Measurements from ENCODE around the gene BUB1B.
A peak's percentile ranks its signal among the peaks of the same experiment; 100 is the strongest.

BUB1B gene

GRCh38 chr15:40192942-40193341 is 32.1 kb downstream of the BUB1B start:
- DNase-seq, result no peak

- DNase-seq, result no peak
Measured at GRCh38 chr15:40197434-40197833, 36.6 kb downstream of the BUB1B start.

- DNase-seq, result no peak
Measured at GRCh38 chr15:40198355-40199085, 37.7 kb downstream of the BUB1B start.

- no peak for DNase-seq
Measured at GRCh38 chr15:40204100-40204499, 43.2 kb downstream of the BUB1B start.

- DNase-seq, result no peak
Measured at GRCh38 chr15:40217166-40217824, 56.4 kb downstream of the BUB1B start.

- DNase-seq, result no peak
Measured at GRCh38 chr15:40219801-40220200, 58.9 kb downstream of the BUB1B start.

GRCh38 chr15:40222131-40222530 is 61.3 kb downstream of the BUB1B start:
- no peak for DNase-seq

- no peak for DNase-seq
Measured at GRCh38 chr15:40226736-40227135, 65.9 kb downstream of the BUB1B start.

- no peak for DNase-seq
Measured at GRCh38 chr15:40229316-40229715, 68.4 kb downstream of the BUB1B start.

GRCh38 chr15:40229956-40230355 is 69.1 kb downstream of the BUB1B start:
- DNase-seq, result peak; percentile 5

GRCh38 chr15:40232625-40233070 is 71.8 kb downstream of the BUB1B start:
- no peak for DNase-seq

GRCh38 chr15:40233727-40234577 is 73.1 kb downstream of the BUB1B start:
- peak; percentile 35 for DNase-seq

GRCh38 chr15:40234783-40235182 is 73.9 kb downstream of the BUB1B start:
- DNase-seq, result no peak

GRCh38 chr15:40235201-40235885 is 74.5 kb downstream of the BUB1B start:
- no peak for DNase-seq

- peak; percentile 79 for DNase-seq
Measured at GRCh38 chr15:40238532-40239403, 77.9 kb downstream of the BUB1B start, which contains the start of gene PAK6. Gene PAK6, plus strand, starts transcription at chr15:40239063. Its CDS starts 25,723 bp downstream, at chr15:40264786.

GRCh38 chr15:40239404-40239692 is 78.5 kb downstream of the BUB1B start:
- DNase-seq, result no peak

- no peak for DNase-seq
Measured at GRCh38 chr15:40239693-40240618, 79.1 kb downstream of the BUB1B start.

- no peak for DNase-seq
Measured at GRCh38 chr15:40240619-40241221, 79.9 kb downstream of the BUB1B start.

- no peak for DNase-seq
Measured at GRCh38 chr15:40241269-40242212, 80.7 kb downstream of the BUB1B start.

All from NCI-H226 (cell line).